Measurements from ENCODE around the gene TAF8. TPM values are rescaled to one million over a fixed set of nuclear protein-coding genes. Genes with fewer than 3 reads are reported as not detected.

The TAF8 gene
- total RNA-seq, 2 experiments from 2014 or later, result 30.1 to 34.7 TPM

DNA sequence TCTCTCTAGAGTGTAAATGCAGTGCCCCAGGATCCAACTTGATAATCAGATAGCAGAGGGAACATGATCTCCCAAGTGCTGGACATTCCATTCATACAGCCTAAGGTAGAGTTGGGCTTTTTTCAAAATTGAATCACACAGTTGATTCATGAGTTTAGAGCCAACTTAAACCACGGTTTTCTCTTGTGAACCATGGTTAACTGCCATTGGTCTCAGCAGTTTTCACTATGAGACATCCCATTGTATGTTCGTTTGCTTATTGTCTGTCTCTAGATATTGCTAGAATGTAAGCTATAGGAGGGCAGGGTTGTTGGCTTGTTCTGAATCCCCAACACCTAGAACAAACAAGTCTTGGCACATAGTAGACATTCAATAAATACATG is 37.2 kb upstream of the TAF8 start:
- Mint-ChIP-seq H3K9me3 (no peaks in the 10 kb centered on the region), H3K27me3 (no peaks in the 10 kb centered on the region), H3K4me3 (no peak overlapping the region), H3K27ac (peak overlapping the region; percentile 72), H3K36me3 (ENCODE audit: low read depth) (peaks cover 83% of the 10 kb centered on the region), H3K4me1 (ENCODE audit: low read depth) (peaks cover 83% of the 10 kb centered on the region)
- DNase-seq, result no peak
- no peak overlapping the region for H3K27ac ChIP-seq (ENCODE audit: low read depth in 1 of 2, low read length in 2 of 2)
- TF ChIP-seq, protein P1, sequence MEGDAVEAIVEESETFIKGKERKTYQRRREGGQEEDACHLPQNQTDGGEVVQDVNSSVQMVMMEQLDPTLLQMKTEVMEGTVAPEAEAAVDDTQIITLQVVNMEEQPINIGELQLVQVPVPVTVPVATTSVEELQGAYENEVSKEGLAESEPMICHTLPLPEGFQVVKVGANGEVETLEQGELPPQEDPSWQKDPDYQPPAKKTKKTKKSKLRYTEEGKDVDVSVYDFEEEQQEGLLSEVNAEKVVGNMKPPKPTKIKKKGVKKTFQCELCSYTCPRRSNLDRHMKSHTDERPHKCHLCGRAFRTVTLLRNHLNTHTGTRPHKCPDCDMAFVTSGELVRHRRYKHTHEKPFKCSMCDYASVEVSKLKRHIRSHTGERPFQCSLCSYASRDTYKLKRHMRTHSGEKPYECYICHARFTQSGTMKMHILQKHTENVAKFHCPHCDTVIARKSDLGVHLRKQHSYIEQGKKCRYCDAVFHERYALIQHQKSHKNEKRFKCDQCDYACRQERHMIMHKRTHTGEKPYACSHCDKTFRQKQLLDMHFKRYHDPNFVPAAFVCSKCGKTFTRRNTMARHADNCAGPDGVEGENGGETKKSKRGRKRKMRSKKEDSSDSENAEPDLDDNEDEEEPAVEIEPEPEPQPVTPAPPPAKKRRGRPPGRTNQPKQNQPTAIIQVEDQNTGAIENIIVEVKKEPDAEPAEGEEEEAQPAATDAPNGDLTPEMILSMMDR (IDR thresholded peaks at IDR 0.05), result no peak
- H3K4me3 ChIP-seq (ENCODE audit: low read length), result no peak overlapping the region
- ChIA-PET CTCF (no interaction called here), POLR2A (interaction anchor here (1.0 to 1.4 kb wide), 3 partner anchors 10 to 71 kb away, joined by 3 to 7 read pairs (median 3); no protein-coding TSS in a partner anchor)
- H3K4me1 ChIP-seq (ENCODE audit: insufficient read depth, low read length), result peaks cover 79% of the 10 kb centered on the region
- no peaks in the 10 kb centered on the region for H3K27me3 ChIP-seq (ENCODE audit: control insufficient read depth in 1 of 2, insufficient read depth in 2 of 2, low read length in 2 of 2)
- H3K9me3 ChIP-seq (ENCODE audit: control insufficient read depth in 1 of 2, insufficient read depth in 1 of 2, low read length in 2 of 2), result no peaks in the 10 kb centered on the region
- ATAC-seq (ENCODE audit: poor library complexity), result no peak
- peaks cover 53% of the 10 kb centered on the region for H3K36me3 ChIP-seq (ENCODE audit: insufficient read depth, low read length)
- intact Hi-C loops (cut with DNase I, micrococcal nuclease), result no loop called here

DNA sequence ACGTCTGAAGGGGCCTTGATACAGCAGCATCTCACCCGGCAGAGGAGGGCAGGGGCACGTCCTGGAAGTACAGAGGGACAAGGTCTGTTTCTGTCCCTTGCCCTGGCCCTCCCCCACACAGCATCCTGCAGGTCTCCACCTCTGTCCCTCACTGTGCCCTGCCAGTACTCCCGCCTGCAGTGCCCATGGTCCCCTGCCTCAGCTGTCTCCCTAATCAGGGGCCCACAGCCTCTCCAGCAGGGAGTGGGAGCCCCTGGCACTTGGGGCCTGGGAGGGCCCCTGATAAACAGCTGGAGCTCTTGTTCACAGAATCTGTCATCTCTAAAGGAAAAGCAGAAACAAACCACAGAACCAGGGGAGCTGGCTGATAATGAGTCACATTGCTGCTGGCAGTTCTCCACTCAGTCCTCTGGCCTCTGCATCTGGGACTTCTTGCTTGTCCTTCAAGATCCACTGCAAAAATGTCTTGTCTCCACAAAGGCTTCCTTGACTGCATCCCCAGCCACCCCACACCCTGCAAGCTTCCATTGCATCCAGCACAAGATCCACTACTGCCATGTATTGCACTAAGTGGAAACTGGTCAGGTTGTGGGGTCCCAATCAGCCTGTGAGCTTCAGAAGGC is 33.2 kb upstream of the TAF8 start:
- Histone ChIP-seq H3K27ac (ENCODE audit: low read depth in 1 of 2, low read length in 2 of 2) (peak overlapping the region in 1 of 2 donors; percentile 34), H3K9me3 (ENCODE audit: control insufficient read depth in 1 of 2, insufficient read depth in 1 of 2, low read length in 2 of 2) (no peaks in the 10 kb centered on the region), H3K36me3 (ENCODE audit: insufficient read depth, low read length) (peaks cover 55% of the 10 kb centered on the region), H3K27me3 (ENCODE audit: control insufficient read depth in 1 of 2, insufficient read depth in 2 of 2, low read length in 2 of 2) (no peaks in the 10 kb centered on the region), H3K4me1 (ENCODE audit: insufficient read depth, low read length) (peaks cover 69% of the 10 kb centered on the region), H3K4me3 (ENCODE audit: low read length) (no peak overlapping the region)
- Mint-ChIP-seq H3K36me3 (ENCODE audit: low read depth) (peaks cover 75% of the 10 kb centered on the region), H3K4me3 (no peak overlapping the region), H3K27me3 (no peaks in the 10 kb centered on the region), H3K27ac (peak overlapping the region; percentile 81), H3K9me3 (no peaks in the 10 kb centered on the region), H3K4me1 (ENCODE audit: low read depth) (peaks cover 64% of the 10 kb centered on the region)
- intact Hi-C loops (cut with DNase I, micrococcal nuclease), result no loop called here
- ATAC-seq (ENCODE audit: poor library complexity) (no peak), DNase-seq (peak in 3 of 14 experiments; percentile 23 to 53 (median 29))
- TF ChIP-seq, protein P1 (IDR thresholded peaks at IDR 0.05), result no peak
- ChIA-PET CTCF (interaction anchor here (0.6 to 0.7 kb wide), 2 partner anchors 29 to 96 kb away, joined by 3 to 4 read pairs; partner anchors contain the start of genes BYSL and MED20), POLR2A (interaction anchor here (0.7 to 2.3 kb wide), 4 partner anchors 20 to 77 kb away, joined by 3 to 6 read pairs (median 4); no protein-coding TSS in a partner anchor)

DNA sequence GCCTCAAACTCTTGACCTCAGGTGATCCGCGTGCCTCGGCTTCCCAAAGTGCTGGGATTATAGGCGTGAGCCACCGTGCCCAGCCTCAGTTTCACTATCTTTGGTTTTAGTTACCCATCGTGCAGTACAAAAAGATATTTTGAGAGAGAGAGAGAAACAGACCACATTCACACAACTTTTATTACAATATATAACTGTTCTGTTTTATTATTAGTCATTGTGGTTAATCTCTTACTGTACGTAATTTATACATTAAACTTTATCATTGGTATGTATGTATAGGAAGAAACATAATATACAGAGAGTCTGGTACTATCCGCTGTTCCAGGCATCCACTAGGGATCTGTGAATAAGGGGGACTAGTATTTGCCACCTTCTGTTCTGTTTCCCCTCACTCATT is 29.4 kb upstream of the TAF8 start:
- Histone ChIP-seq H3K9me3 (ENCODE audit: control insufficient read depth in 1 of 2, insufficient read depth in 1 of 2, low read length in 2 of 2) (no peaks in the 10 kb centered on the region), H3K36me3 (ENCODE audit: insufficient read depth, low read length) (peaks cover 51% of the 10 kb centered on the region), H3K4me3 (ENCODE audit: low read length) (no peak overlapping the region), H3K27me3 (ENCODE audit: control insufficient read depth in 1 of 2, insufficient read depth in 2 of 2, low read length in 2 of 2) (no peaks in the 10 kb centered on the region), H3K27ac (ENCODE audit: low read depth in 1 of 2, low read length in 2 of 2) (peak overlapping the region; percentile 48 to 78), H3K4me1 (ENCODE audit: insufficient read depth, low read length) (peaks cover 85% of the 10 kb centered on the region)
- TF ChIP-seq, protein P1 (IDR thresholded peaks at IDR 0.05), result no peak
- H3K4me1 Mint-ChIP-seq (ENCODE audit: low read depth), result peaks cover 73% of the 10 kb centered on the region
- peak overlapping the region; percentile 94 for H3K27ac Mint-ChIP-seq
- H3K9me3 Mint-ChIP-seq, result no peaks in the 10 kb centered on the region
- intact Hi-C loops (cut with DNase I, micrococcal nuclease), result loop anchor here in 1 of 2 experiments (5.0 kb wide), 2 partner anchors 34 to 84 kb away; no protein-coding TSS in a partner anchor
- no peak for ATAC-seq (ENCODE audit: poor library complexity)
- POLR2A ChIA-PET, result interaction anchor here (0.8 to 2.7 kb wide), 5 partner anchors 24 to 100 kb away, joined by 3 to 20 read pairs (median 13); partner anchors contain the start of genes BYSL and MED20
- H3K27me3 Mint-ChIP-seq, result no peaks in the 10 kb centered on the region
- H3K36me3 Mint-ChIP-seq (ENCODE audit: low read depth), result peaks cover 82% of the 10 kb centered on the region
- CTCF ChIA-PET, result interaction anchor here (2.5 kb wide), 1 partner anchor 23 kb away, joined by 8 read pairs; no protein-coding TSS in a partner anchor
- H3K4me3 Mint-ChIP-seq, result peak overlapping the region; percentile 17
- no peak for DNase-seq
